ENCODE results near the gene RALGDS.

Gene RALGDS

DNA sequence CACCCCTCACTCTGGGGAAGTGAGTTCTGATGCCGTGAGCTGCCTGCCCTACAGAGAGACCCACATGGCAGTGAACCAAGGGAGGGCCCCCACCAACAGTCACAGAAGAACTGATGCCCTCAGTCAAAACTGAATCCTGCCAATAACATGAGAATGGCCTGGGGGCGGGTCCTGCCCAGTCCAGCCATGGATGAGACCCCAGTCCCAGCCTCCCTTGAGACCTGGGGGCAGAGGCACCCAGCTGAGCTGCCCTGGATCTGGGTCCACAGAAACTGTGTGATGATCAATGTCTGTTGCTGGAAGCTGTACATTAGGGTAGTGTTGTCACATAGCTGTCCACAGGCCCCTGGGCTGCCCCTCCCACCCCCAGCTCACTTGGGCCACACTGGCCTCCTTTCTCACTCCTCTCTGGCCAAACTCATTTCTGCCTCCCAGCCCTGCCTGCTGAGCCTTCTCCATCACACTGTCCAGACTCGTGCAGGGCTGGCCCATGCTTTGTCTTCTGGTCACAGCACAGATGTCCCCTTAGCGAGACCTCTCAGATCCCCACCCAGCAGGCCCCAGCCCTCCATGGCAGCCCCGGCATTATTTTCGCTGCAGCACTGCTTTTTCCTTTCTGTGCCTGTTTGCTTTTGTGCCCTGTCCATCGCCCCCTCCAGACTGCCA is 25.8 kb upstream of the RALGDS start:
- TF ChIP-seq, protein P1, sequence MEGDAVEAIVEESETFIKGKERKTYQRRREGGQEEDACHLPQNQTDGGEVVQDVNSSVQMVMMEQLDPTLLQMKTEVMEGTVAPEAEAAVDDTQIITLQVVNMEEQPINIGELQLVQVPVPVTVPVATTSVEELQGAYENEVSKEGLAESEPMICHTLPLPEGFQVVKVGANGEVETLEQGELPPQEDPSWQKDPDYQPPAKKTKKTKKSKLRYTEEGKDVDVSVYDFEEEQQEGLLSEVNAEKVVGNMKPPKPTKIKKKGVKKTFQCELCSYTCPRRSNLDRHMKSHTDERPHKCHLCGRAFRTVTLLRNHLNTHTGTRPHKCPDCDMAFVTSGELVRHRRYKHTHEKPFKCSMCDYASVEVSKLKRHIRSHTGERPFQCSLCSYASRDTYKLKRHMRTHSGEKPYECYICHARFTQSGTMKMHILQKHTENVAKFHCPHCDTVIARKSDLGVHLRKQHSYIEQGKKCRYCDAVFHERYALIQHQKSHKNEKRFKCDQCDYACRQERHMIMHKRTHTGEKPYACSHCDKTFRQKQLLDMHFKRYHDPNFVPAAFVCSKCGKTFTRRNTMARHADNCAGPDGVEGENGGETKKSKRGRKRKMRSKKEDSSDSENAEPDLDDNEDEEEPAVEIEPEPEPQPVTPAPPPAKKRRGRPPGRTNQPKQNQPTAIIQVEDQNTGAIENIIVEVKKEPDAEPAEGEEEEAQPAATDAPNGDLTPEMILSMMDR (IDR thresholded peaks at IDR 0.05; ENCODE audit: extremely low read depth, insufficient read depth, missing control alignments): no peak
- in situ Hi-C loops (cut with MboI; ENCODE audit: low pct_unique_long_range_greater_than_20kb, low sequenced_read_pairs, unreplicated experiment): loop anchor here (10.0 kb wide), 1 partner anchor 52 kb away; no protein-coding TSS in a partner anchor
- DNase-seq (ENCODE audit: low spot score): no peak

DNA sequence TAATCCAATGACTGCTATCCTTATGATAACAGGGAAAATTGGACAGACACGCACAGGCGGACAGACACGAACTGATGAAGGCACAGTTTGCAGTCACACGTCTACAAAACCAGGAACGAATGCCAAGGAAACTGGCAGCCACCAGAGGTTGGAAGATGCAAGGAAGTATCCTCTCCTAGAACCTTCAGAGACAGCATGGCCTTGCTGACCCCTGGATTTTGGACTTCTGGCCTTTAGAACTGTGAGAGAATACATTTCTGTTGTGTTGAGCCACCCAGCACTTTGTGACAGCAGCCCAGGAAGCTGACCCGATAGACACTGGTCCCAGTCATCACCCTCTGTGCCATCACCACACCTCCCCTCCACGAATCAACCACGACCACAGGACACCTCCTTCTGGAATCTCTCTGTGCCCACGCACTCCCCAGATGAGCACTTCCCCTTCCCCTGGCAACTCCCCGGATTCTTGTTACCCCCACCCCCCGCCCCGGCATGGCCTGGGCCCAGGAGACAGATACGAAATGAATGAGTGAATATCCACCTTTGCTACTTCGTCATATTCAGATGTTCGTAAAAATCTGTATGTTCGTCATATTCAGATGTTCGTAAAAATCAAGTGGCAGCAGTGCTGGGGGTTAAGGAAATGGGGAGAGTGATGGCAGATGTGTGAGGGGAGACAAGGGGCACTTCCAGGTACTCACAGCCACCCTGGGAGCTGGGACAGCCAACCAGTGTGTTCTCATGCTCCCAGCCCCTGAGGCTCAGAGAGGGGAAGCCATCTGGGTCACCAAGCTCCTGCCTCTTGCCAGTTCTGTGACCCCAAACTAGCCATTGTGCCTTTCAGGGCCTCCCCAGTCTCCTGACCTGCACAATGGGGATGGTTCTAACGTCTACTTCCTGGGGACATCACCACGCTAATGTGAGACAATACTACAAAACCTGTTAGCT is 24.1 kb upstream of the RALGDS start:
- DNase-seq (ENCODE audit: low spot score): no peak
- in situ Hi-C loops (cut with MboI; ENCODE audit: low pct_unique_long_range_greater_than_20kb, low sequenced_read_pairs, unreplicated experiment): loop anchor here (10.0 kb wide), 1 partner anchor 50 kb away; no protein-coding TSS in a partner anchor
- TF ChIP-seq, protein P1 (IDR thresholded peaks at IDR 0.05; ENCODE audit: extremely low read depth, insufficient read depth, missing control alignments): no peak

DNA sequence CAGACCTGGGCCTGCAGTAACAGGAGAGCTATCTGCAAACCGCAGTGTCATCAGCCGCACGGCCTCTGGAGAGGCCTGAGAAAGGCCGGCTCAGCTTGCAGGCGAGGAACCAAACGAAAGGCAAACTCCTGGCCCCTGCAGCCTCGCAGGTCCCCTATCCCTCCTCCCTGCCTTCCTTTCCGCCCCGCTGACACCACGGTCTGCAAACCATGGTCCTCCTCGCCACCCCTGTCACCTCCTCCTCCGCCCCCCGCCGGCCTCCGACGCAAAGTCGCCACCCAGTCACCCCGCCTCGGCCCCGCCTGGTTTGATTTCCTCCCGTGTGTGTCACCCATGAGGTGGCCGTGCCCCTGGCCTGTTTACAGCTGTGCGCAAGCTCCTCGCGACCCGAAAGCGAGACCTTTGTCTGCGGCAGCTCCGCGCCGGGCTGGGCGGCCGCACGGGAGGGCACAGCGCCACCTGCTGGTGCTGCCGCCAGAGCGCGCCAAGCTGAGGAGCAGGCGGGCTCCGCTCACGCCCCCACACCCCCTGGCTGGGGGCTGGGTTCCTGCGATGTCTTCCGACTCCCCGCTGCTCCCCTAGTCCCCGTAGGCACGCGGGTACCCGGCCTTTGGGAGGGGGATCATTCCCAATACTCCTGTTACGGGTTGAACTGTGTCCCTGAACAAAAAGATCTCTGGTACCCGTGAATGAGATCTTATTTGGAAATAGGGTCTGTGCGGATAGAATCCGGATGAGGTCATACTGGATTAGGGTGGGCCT is 23.3 kb upstream of the RALGDS start:
- in situ Hi-C loops (cut with MboI; ENCODE audit: low pct_unique_long_range_greater_than_20kb, low sequenced_read_pairs, unreplicated experiment): loop anchor here (10.0 kb wide), 1 partner anchor 50 kb away; no protein-coding TSS in a partner anchor
- TF ChIP-seq, protein P1 (IDR thresholded peaks at IDR 0.05; ENCODE audit: extremely low read depth, insufficient read depth, missing control alignments): peak; percentile 98
- DNase-seq (ENCODE audit: low spot score): peak; percentile 93

DNA sequence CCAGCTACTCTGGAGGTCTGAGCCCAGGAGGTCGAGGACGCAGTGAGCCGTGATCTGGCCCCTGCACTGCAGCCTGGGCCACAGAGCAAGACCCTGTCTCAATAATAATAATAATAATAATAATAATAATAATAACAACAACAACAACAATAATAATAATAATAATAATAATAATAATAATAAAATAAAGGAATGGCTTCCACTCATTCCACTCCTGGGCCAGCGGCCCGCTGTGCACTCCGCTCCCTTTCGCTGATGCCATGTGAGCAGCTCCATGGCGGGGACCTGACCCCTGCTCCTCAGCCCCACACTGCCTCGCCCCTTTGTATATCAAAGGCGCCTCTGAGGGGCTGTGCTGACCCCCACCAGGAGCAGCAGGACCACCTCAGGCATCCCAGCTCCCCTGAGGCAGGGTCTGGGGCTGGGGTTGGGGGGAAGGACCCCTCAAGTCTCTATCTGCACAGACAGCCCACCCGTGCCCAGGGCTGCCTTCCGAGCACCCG is 22.6 kb upstream of the RALGDS start:
- in situ Hi-C loops (cut with MboI; ENCODE audit: low pct_unique_long_range_greater_than_20kb, low sequenced_read_pairs, unreplicated experiment): loop anchor here (10.0 kb wide), 1 partner anchor 49 kb away; no protein-coding TSS in a partner anchor
- DNase-seq (ENCODE audit: low spot score): no peak
- TF ChIP-seq, protein P1 (IDR thresholded peaks at IDR 0.05; ENCODE audit: extremely low read depth, insufficient read depth, missing control alignments): no peak

DNA sequence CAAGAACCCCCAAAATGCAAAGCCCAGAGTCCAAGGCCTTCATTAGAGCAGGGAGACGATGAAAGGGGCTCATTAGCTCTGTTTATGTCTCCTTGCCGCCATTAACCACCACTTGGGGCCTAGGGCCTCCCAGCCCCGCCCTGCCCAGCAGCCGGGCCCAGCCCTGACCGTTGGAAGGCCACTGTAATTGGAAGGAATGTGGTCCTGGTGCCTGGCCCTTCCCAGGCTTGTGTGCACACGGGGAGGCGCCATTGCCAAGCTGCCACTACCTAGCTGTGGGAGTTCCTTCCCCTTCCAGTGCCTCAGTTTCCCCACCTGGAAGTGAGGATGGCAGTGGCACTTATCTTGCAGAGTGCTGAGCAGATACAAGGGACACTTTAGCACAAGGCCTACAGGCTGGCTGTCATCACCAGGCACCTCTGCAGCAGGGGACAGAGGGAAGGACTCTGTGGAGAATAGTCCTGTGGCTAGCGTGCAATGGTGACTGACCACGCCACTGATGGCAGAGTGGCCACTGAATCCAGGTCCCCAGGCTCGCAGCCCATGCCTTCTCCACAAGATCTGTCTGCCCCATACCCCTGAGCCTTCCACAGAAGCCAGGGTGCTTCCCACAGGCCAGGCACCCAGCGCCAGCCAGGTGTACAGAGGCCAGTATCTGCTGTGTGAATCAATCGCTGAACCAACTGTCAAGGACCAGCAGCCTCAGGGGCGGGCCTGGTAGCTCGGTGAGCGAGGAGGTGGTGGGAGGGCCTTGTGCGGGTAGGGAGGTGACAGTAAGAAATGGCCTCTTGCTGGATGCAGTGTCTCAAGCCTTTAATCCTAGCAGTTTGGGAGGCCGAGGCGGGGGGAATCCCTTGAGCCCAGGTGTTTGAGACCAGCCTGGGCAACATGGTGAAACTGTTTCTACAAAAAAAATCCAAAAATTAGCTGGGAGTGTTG is 21.9 kb upstream of the RALGDS start:
- in situ Hi-C loops (cut with MboI; ENCODE audit: low pct_unique_long_range_greater_than_20kb, low sequenced_read_pairs, unreplicated experiment): loop anchor here (10.0 kb wide), 1 partner anchor 48 kb away; no protein-coding TSS in a partner anchor

More for the DNA sequence above, 21.9 kb upstream of the RALGDS start:
- peak; percentile 78 for DNase-seq (ENCODE audit: low spot score)
- TF ChIP-seq, protein P1 (IDR thresholded peaks at IDR 0.05; ENCODE audit: extremely low read depth, insufficient read depth, missing control alignments): no peak

All from GM13977 (cell line).